NB4 (cell line): ENCODE measurements around the gene ARHGEF12.

ENCODE experiments used
- DNase-seq: peaks from one replicate; pipeline ENCODE4 v3.0.0; 2010; ENCODE audit warnings: low read depth
- H3K4me3 ChIP-seq: one replicate; pipeline ENCODE4 v1.5.1; 2011; ENCODE audit warnings: mild to moderate bottlenecking, low read depth, low read length, moderate library complexity
- CTCF ChIP-seq: IDR thresholded peaks from one replicate; pipeline ENCODE4 v1.5.1; 2012; ENCODE audit warnings: low read depth, low read length
- MAX ChIP-seq: IDR thresholded peaks from 2 replicates; pipeline ENCODE4 v1.6.1; 2011; ENCODE audit warnings: low read depth, low read length
- MYC ChIP-seq: IDR thresholded peaks from 2 replicates; pipeline ENCODE4 v1.6.1; 2011; ENCODE audit warnings: low read depth, low read length
- POLR2A ChIP-seq: IDR thresholded peaks from 2 replicates; pipeline ENCODE4 v1.6.1; 2011; ENCODE audit warnings: mild to moderate bottlenecking; ENCODE audit not compliant: insufficient read length; ENCODE audit errors: extremely low read depth

The ARHGEF12 gene

GRCh38 chr11:120326228-120326627 is 10.0 kb upstream of the ARHGEF12 start:
- TF ChIP-seq POLR2A (no peak), CTCF (no peak), MYC (no peak), MAX (no peak)
- DNase-seq: no peak
- no peak overlapping the region for H3K4me3 ChIP-seq

- no peak for DNase-seq
- no peak overlapping the region for H3K4me3 ChIP-seq
These were observed 9.3 kb upstream of the ARHGEF12 start for GRCh38 chr11:120326845-120327281.

GRCh38 chr11:120327311-120327710 is 8.9 kb upstream of the ARHGEF12 start:
- TF ChIP-seq CTCF: no peak
- TF ChIP-seq MYC: no peak
- TF ChIP-seq MAX: no peak
- no peak for TF ChIP-seq POLR2A
- DNase-seq: no peak
- no peak overlapping the region for H3K4me3 ChIP-seq

More at GRCh38 chr11:120326845-120327281, 9.3 kb upstream of the ARHGEF12 start:
- TF ChIP-seq MYC (no peak), MAX (no peak), CTCF (no peak), POLR2A (no peak)

GRCh38 chr11:120329556-120329955 is 6.7 kb upstream of the ARHGEF12 start:
- no peak overlapping the region for H3K4me3 ChIP-seq
- TF ChIP-seq CTCF: no peak
- no peak for TF ChIP-seq POLR2A
- no peak for TF ChIP-seq MAX
- TF ChIP-seq MYC: no peak
- DNase-seq: no peak

- no peak for DNase-seq
- TF ChIP-seq MYC (no peak), CTCF (no peak), MAX (no peak)
- no peak overlapping the region for H3K4me3 ChIP-seq
These were observed 6.2 kb upstream of the ARHGEF12 start for GRCh38 chr11:120330045-120330444.
